HepG2 (cell line): ENCODE measurements around the gene EPB41L1. TPM values are rescaled to one million over a fixed set of nuclear protein-coding genes. Genes with fewer than 3 reads are reported as not detected.

Source experiments
- ATF6 ChIP-seq: sonication (generic); formaldehyde crosslinking; conservative IDR thresholded peaks from 2 replicates; pipeline ENCODE4 v1.4.0; 2020; ENCODE audit warnings: missing genetic modification reagents
- GABPB1 ChIP-seq: IDR thresholded peaks from 2 replicates; pipeline ENCODE4 v1.6.1; 2016; ENCODE audit warnings: mild to moderate bottlenecking, missing genetic modification reagents, moderate library complexity, missing compliant biosample characterization
- HINFP ChIP-seq: sonication (generic); formaldehyde crosslinking; IDR thresholded peaks from 2 replicates; pipeline ENCODE4 v1.4.0; 2020; ENCODE audit warnings: low read depth, mild to moderate bottlenecking, missing genetic modification reagents
- KLF12 ChIP-seq: sonication (generic); formaldehyde crosslinking; IDR thresholded peaks from 2 replicates; pipeline ENCODE4 v1.4.0; 2020; ENCODE audit warnings: missing genetic modification reagents, borderline replicate concordance
- MAFK ChIP-seq, 2 experiments: IDR thresholded peaks in 1 of 2; conservative IDR thresholded peaks in 1 of 2; 2 replicates each; pipeline ENCODE4 v1.6.1; 2011; ENCODE audit warnings: improper control_type of control experiment in 2 of 2, low read length in 2 of 2
- NFE2 ChIP-seq: sonication (generic); formaldehyde crosslinking; IDR thresholded peaks from 2 replicates; pipeline ENCODE4 v1.4.0; 2020; ENCODE audit warnings: missing genetic modification reagents
- PAWR ChIP-seq: sonication (generic); formaldehyde crosslinking; IDR thresholded peaks from 2 replicates; pipeline ENCODE4 v1.4.0; 2020; ENCODE audit warnings: missing genetic modification reagents, mild to moderate bottlenecking, borderline replicate concordance
- PHF20 ChIP-seq: sonication (generic); formaldehyde crosslinking; IDR thresholded peaks from 2 replicates; pipeline ENCODE4 v1.5.0; 2020; ENCODE audit warnings: mild to moderate bottlenecking, missing genetic modification reagents
- RELA ChIP-seq: sonication (generic); formaldehyde crosslinking; IDR thresholded peaks from 2 replicates; pipeline ENCODE4 v1.4.0; 2020; ENCODE audit warnings: missing genetic modification reagents
- SRY ChIP-seq: sonication (generic); formaldehyde crosslinking; IDR thresholded peaks from 2 replicates; pipeline ENCODE4 v1.8.0; 2022; ENCODE audit warnings: mild to moderate bottlenecking, missing genetic modification reagents
- ZBTB4 ChIP-seq: sonication (generic); formaldehyde crosslinking; IDR thresholded peaks from 2 replicates; pipeline ENCODE4 v1.4.0; 2020; ENCODE audit warnings: missing genetic modification reagents, mild to moderate bottlenecking, borderline replicate concordance
- ZGPAT ChIP-seq: IDR thresholded peaks from 2 replicates; pipeline ENCODE4 v1.6.1; 2016; ENCODE audit warnings: mild to moderate bottlenecking
- ZNF546 ChIP-seq: sonication (generic); formaldehyde crosslinking; conservative IDR thresholded peaks from 2 replicates; pipeline ENCODE4 v1.8.1; 2023; ENCODE audit warnings: mild to moderate bottlenecking, missing genetic modification reagents
- ZNF674 ChIP-seq: sonication (generic); formaldehyde crosslinking; IDR thresholded peaks from 2 replicates; pipeline ENCODE4 v1.5.0; 2020; ENCODE audit warnings: low read depth, mild to moderate bottlenecking, missing genetic modification reagents
- polyA plus RNA-seq, 8 experiments: library from polyadenylated mRNA; depleted of rRNA in 3 of 8; stranded (reverse) in 7 of 8; unstranded in 1 of 8; fragments of >200 nt; fragmentation: Illumina TruSeq in 4 of 8; extraction: Trizol in 4 of 8; gene quantifications; 2 replicates each; pipeline versions ENCODE4 v1.2.1 to v1.2.3, GENCODE V29; 2011 to 2016; ENCODE audit warnings: low read depth in 4 of 8, missing spikeins in 1 of 8, mixed read lengths in 1 of 8; ENCODE audit not compliant: insufficient read depth in 1 of 8
- total RNA-seq, 5 experiments: library from RNA; depleted of rRNA; stranded (reverse); fragments of >200 nt; fragmentation: Illumina TruSeq; extraction: Trizol; gene quantifications; 2 replicates each; pipeline ENCODE4 v1.2.3, GENCODE V29; 2016; ENCODE audit warnings: low read depth in 1 of 5
- TF ChIP-seq, protein P1 (sequence below): sonication (generic); formaldehyde crosslinking; IDR thresholded peaks from 2 replicates; pipeline ENCODE4 v1.4.0; 2020; ENCODE audit warnings: missing genetic modification reagents, borderline replicate concordance

The EPB41L1 gene
- total and polyA plus RNA-seq, 2 of the 13 experiments (the other 11 are each of a cell fraction or from before 2014, with no cell fraction given), result 16.7 to 39.0 TPM

- TF ChIP-seq MAFK (conservative IDR thresholded peaks at IDR 0.05 in 1 of 2, IDR thresholded peaks at IDR 0.05 in 1 of 2; ENCODE audit: low read length in 2 of 2) (peak; percentile 30 to 90), RELA (CRISPR knock-in tag) (peak; percentile 85; the same call in 1 of the 2 replicates), ATF6 (CRISPR knock-in tag) (no peak), ZBTB4 (peak; percentile 88), KLF12 (CRISPR knock-in tag) (no peak), SRY (CRISPR knock-in tag) (peak; percentile 78; the same call in 1 of the 2 replicates), ZNF546 (CRISPR knock-in tag) (no peak), GABPB1 (CRISPR knock-in tag) (peak; percentile 56; the same call in 1 of the 2 replicates), NFE2 (CRISPR knock-in tag) (no peak), PAWR (CRISPR knock-in tag) (no peak), PHF20 (CRISPR knock-in tag) (no peak; the same call in 1 of the 2 replicates), ZGPAT (CRISPR knock-in tag) (peak; percentile 84), ZNF674 (CRISPR knock-in tag) (0 out of 2 replicates have a peak, but pooled peaks have one; percentile 57), HINFP (CRISPR knock-in tag) (peak; percentile 71; the same call in 1 of the 2 replicates)
- TF ChIP-seq, protein P1, sequence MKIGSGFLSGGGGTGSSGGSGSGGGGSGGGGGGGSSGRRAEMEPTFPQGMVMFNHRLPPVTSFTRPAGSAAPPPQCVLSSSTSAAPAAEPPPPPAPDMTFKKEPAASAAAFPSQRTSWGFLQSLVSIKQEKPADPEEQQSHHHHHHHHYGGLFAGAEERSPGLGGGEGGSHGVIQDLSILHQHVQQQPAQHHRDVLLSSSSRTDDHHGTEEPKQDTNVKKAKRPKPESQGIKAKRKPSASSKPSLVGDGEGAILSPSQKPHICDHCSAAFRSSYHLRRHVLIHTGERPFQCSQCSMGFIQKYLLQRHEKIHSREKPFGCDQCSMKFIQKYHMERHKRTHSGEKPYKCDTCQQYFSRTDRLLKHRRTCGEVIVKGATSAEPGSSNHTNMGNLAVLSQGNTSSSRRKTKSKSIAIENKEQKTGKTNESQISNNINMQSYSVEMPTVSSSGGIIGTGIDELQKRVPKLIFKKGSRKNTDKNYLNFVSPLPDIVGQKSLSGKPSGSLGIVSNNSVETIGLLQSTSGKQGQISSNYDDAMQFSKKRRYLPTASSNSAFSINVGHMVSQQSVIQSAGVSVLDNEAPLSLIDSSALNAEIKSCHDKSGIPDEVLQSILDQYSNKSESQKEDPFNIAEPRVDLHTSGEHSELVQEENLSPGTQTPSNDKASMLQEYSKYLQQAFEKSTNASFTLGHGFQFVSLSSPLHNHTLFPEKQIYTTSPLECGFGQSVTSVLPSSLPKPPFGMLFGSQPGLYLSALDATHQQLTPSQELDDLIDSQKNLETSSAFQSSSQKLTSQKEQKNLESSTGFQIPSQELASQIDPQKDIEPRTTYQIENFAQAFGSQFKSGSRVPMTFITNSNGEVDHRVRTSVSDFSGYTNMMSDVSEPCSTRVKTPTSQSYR (CRISPR knock-in tag), result peak; percentile 86
These were observed 28.8 kb downstream of the EPB41L1 start (continued) for GRCh38 chr20:36183155-36183944.
